GM20000 (cell line): ENCODE measurements around the gene MGAT4B.

Experiments used
- DNase-seq: peaks from one replicate; pipeline ENCODE4 v3.0.0; 2012; ENCODE audit warnings: low spot score
- CTCF ChIP-seq: IDR thresholded peaks from 2 replicates; pipeline ENCODE4 v1.5.1; 2012; ENCODE audit warnings: mild to moderate bottlenecking, control low read depth; ENCODE audit errors: extremely low read depth, missing control alignments

MGAT4B gene

GRCh38 chr5:179795863-179796833 lies 10.5 kb downstream of the MGAT4B start:
- peak; percentile 91 for TF ChIP-seq CTCF
- peak; percentile 90 for DNase-seq

- no peak for TF ChIP-seq CTCF
- peak; percentile 45 for DNase-seq
Measured at GRCh38 chr5:179795049-179795862, 11.4 kb downstream of the MGAT4B start.

- DNase-seq = no peak
- no peak for TF ChIP-seq CTCF
Measured at GRCh38 chr5:179794575-179794974, 12.1 kb downstream of the MGAT4B start.

GRCh38 chr5:179794171-179794570 lies 12.5 kb downstream of the MGAT4B start:
- TF ChIP-seq CTCF = no peak
- DNase-seq = peak; percentile 15

GRCh38 chr5:179793468-179794139 lies 13.1 kb downstream of the MGAT4B start, which contains the start of gene LTC4S:
Gene LTC4S, plus strand, starts transcription at chr5:179793986. Its CDS starts 95 bp downstream, at chr5:179794081.
- peak; percentile 55 for DNase-seq
- TF ChIP-seq CTCF = no peak

GRCh38 chr5:179792612-179793467 lies 13.8 kb downstream of the MGAT4B start:
- no peak for TF ChIP-seq CTCF
- DNase-seq = peak; percentile 20
